Natural killer cell (primary cell): ENCODE results near the gene CSRP3. TPM values are rescaled to one million over a fixed set of nuclear protein-coding genes. Genes with fewer than 3 reads are reported as not detected.

ENCODE experiments used
- ATAC-seq, 3 donors: fragments of 150-1000 bp in 2 of 3; fragments of 200-7000 bp in 1 of 3; cut with Tn5 transposase; 1 replicate in 1 of 3; 2 replicates in 2 of 3; pipeline ENCODE4 v1.10.0; 2021; ENCODE audit warnings: mild to moderate bottlenecking in 2 of 3, moderate library complexity in 2 of 3
- DNase-seq, 2 donors: peaks; one replicate each; pipeline versions ENCODE4 v3.0.0 to v3.0.0-alpha.2; 2013 to 2021; ENCODE audit warnings: mixed read lengths in 1 of 2
- H3K27ac ChIP-seq: one replicate; pipeline ENCODE4 v1.5.1; 2013; ENCODE audit warnings: mild to moderate bottlenecking, low read length
- H3K27me3 ChIP-seq: one replicate; pipeline ENCODE4 v1.6.1; 2013; ENCODE audit warnings: low read length; ENCODE audit not compliant: control insufficient read depth, insufficient read depth
- H3K36me3 ChIP-seq: one replicate; pipeline ENCODE4 v1.6.1; 2013; ENCODE audit warnings: low read length; ENCODE audit not compliant: control insufficient read depth, insufficient read depth
- H3K4me1 ChIP-seq: one replicate; pipeline ENCODE4 v1.6.1; 2013; ENCODE audit warnings: low read length; ENCODE audit not compliant: control insufficient read depth, insufficient read depth
- H3K4me3 ChIP-seq: one replicate; pipeline ENCODE4 v1.5.1; 2013; ENCODE audit warnings: low read length
- H3K9me3 ChIP-seq: one replicate; pipeline ENCODE4 v1.6.1; 2013; ENCODE audit warnings: low read length; ENCODE audit not compliant: control insufficient read depth, insufficient read depth
- H3K27ac Mint-ChIP-seq, 2 donors: one replicate each; pipeline ENCODE4 v1.8.0; 2022; ENCODE audit warnings: mild to moderate bottlenecking in 2 of 2, mixed read lengths in 2 of 2, moderate library complexity in 1 of 2
- H3K27me3 Mint-ChIP-seq, 2 donors: one replicate each; pipeline ENCODE4 v1.8.0; 2022; ENCODE audit warnings: low read depth in 2 of 2, mixed read lengths in 2 of 2
- H3K36me3 Mint-ChIP-seq: one replicate; pipeline ENCODE4 v1.8.0; 2022; ENCODE audit warnings: mixed read lengths
- H3K4me1 Mint-ChIP-seq, 2 donors: one replicate each; pipeline ENCODE4 v1.8.0; 2022; ENCODE audit warnings: mixed read lengths in 2 of 2
- H3K4me3 Mint-ChIP-seq: one replicate; pipeline ENCODE4 v1.8.0; 2022; ENCODE audit warnings: mild to moderate bottlenecking, moderate library complexity, mixed read lengths
- H3K9me3 Mint-ChIP-seq, 2 donors: one replicate each; pipeline ENCODE4 v1.8.0; 2022; ENCODE audit warnings: mixed read lengths in 2 of 2
- CTCF ChIP-seq: fragments of 200-600 bp; IDR thresholded peaks from one replicate; pipeline ENCODE4 v1.8.0; 2022; ENCODE audit warnings: antibody characterized with exemption
- WGBS: methylation state at CpG from one replicate; pipeline ENCODE4 v1.1.7; 2013; ENCODE audit warnings: missing lambda C conversion rate; ENCODE audit not compliant: insufficient coverage; 5-methylcytosine and 5-hydroxymethylcytosine counted together
- intact Hi-C: fragments of 100-400 bp; cut with micrococcal nuclease; formaldehyde crosslinking; loops from one replicate; pipeline ENCODE4 v1.14.2; 2022
- total RNA-seq, 4 donors: library from RNA; stranded (reverse); fragments of 120-200 nt in 1 of 4; gene quantifications; one replicate each; pipeline versions ENCODE4 v1.2.3 to v1.2.4, GENCODE V29; 2013 to 2022

CSRP3 gene
- total RNA-seq, 3 donors from 2014 or later (not counting 1 experiment from before 2014, with no cell fraction given): not detected

GRCh38 chr11:19208959-19209546 lies 7.3 kb upstream of the CSRP3 start:
- WGBS: 78% methylated on average over 3 of the region's 3 CpGs
- H3K27me3 Mint-ChIP-seq: peaks cover 14 to 28% of the 10 kb centered on the region in 2 donors
- Histone ChIP-seq H3K27me3 (no peaks in the 10 kb centered on the region), H3K9me3 (no peaks in the 10 kb centered on the region), H3K4me1 (no peaks in the 10 kb centered on the region), H3K4me3 (no peak overlapping the region), H3K27ac (no peak overlapping the region), H3K36me3 (no peaks in the 10 kb centered on the region)
- intact Hi-C loops: no loop called here
- ATAC-seq (no peak), DNase-seq (no peak)
- no peak for TF ChIP-seq CTCF
- H3K27ac Mint-ChIP-seq: no peak overlapping the region
- no peak overlapping the region for H3K4me3 Mint-ChIP-seq
- H3K9me3 Mint-ChIP-seq: no peaks in the 10 kb centered on the region
- H3K4me1 Mint-ChIP-seq: no peaks in the 10 kb centered on the region
- no peaks in the 10 kb centered on the region for H3K36me3 Mint-ChIP-seq

- WGBS: 100% methylated on average over 2 of the region's 2 CpGs
- H3K36me3 Mint-ChIP-seq: no peaks in the 10 kb centered on the region
- intact Hi-C loops: no loop called here
Measured at GRCh38 chr11:19208181-19208580, 6.4 kb upstream of the CSRP3 start.

GRCh38 chr11:19204836-19205235 lies 3.1 kb upstream of the CSRP3 start:
- H3K4me3 ChIP-seq: no peak overlapping the region
- intact Hi-C loops: no loop called here
- Mint-ChIP-seq H3K27ac (no peak overlapping the region), H3K36me3 (no peaks in the 10 kb centered on the region), H3K4me3 (no peak overlapping the region), H3K27me3 (peaks cover 13% of the 10 kb centered on the region in 2 donors), H3K4me1 (peaks cover 0 to 5% of the 10 kb centered on the region in 2 donors), H3K9me3 (no peaks in the 10 kb centered on the region)
- ATAC-seq (no peak), DNase-seq (no peak)
- no CpG with 5 or more reads among the region's 5 CpGs for WGBS
- H3K9me3 ChIP-seq: no peaks in the 10 kb centered on the region
- no peaks in the 10 kb centered on the region for H3K27me3 ChIP-seq
- H3K36me3 ChIP-seq: no peaks in the 10 kb centered on the region
- no peaks in the 10 kb centered on the region for H3K4me1 ChIP-seq
- H3K27ac ChIP-seq: no peak overlapping the region
- TF ChIP-seq CTCF: no peak

More at GRCh38 chr11:19208181-19208580, 6.4 kb upstream of the CSRP3 start:
- TF ChIP-seq CTCF: no peak
- Histone ChIP-seq H3K4me1 (no peaks in the 10 kb centered on the region), H3K4me3 (no peak overlapping the region), H3K36me3 (no peaks in the 10 kb centered on the region), H3K27me3 (no peaks in the 10 kb centered on the region), H3K9me3 (no peaks in the 10 kb centered on the region), H3K27ac (no peak overlapping the region)
- Mint-ChIP-seq H3K4me3 (no peak overlapping the region), H3K27ac (no peak overlapping the region), H3K27me3 (peaks cover 12 to 19% of the 10 kb centered on the region in 2 donors), H3K4me1 (no peaks in the 10 kb centered on the region), H3K9me3 (no peaks in the 10 kb centered on the region)
- no peak for ATAC-seq
- no peak for DNase-seq
